Measurements from ENCODE around the gene TMEM19. TPM values are rescaled to one million over a fixed set of nuclear protein-coding genes. Genes with fewer than 3 reads are reported as not detected.

The TMEM19 gene
- total RNA-seq, 4 donors from 2014 or later: 10.6 to 35.9 (median 20.1) TPM

DNA sequence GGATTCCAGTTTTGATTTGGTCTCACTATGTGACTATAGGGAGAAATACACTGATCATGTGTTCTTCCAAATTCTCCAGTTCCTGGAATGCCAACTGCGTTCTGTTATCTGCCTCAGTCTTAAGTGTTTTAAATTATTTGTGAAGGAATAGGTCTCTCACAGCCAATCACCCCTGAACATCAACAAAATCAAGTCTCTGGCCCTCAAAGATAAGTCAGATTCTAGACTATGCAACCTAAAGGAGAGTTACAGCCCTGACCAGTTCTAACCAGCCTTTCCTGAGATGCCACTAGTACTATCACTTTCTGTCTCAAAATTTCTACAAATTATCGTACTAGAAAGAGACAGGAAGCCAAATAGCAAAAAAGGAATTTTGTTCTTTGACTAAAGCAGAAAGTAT, 44.5 kb upstream of the TMEM19 start:
- DNase-seq: no peak
- Histone ChIP-seq H3K9me3 (no peaks in the 10 kb centered on the region), H3K27ac (no peak overlapping the region), H3K27me3 (no peaks in the 10 kb centered on the region), H3K4me1 (no peaks in the 10 kb centered on the region), H3K36me3 (no peaks in the 10 kb centered on the region), H3K4me3 (no peak overlapping the region)
- TF ChIP-seq POLR2A (IDR thresholded peaks at IDR 0.05) (no peak), CTCF (IDR thresholded peaks at IDR 0.05) (no peak)
- intact Hi-C loops (cut with DNase I; ENCODE audit: low total_unique reads): no loop called here

DNA sequence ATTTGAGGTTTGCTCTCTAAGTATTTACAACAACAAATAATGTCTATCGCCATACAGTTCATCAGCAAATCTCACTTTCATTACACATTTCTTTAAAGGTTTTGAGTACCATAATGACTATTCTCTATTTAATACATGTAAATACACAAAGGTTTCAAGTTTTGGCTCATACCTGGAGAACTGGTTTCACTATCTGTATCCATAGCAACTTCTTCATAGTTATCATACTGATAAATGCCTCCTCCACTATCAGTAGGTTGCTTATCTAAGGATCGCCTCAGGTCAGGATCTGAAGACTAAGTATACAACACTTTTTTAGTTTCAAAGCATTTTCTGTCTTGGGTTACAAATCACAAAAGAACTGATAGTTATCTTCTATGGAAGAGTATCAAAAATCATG, 43.6 kb upstream of the TMEM19 start:
- Histone ChIP-seq H3K27me3 (no peaks in the 10 kb centered on the region), H3K4me3 (no peak overlapping the region), H3K27ac (no peak overlapping the region), H3K4me1 (no peaks in the 10 kb centered on the region), H3K36me3 (no peaks in the 10 kb centered on the region), H3K9me3 (no peaks in the 10 kb centered on the region)
- intact Hi-C loops (cut with DNase I; ENCODE audit: low total_unique reads): no loop called here
- no peak for DNase-seq
- TF ChIP-seq CTCF (IDR thresholded peaks at IDR 0.05) (no peak), POLR2A (IDR thresholded peaks at IDR 0.05) (no peak)

DNA sequence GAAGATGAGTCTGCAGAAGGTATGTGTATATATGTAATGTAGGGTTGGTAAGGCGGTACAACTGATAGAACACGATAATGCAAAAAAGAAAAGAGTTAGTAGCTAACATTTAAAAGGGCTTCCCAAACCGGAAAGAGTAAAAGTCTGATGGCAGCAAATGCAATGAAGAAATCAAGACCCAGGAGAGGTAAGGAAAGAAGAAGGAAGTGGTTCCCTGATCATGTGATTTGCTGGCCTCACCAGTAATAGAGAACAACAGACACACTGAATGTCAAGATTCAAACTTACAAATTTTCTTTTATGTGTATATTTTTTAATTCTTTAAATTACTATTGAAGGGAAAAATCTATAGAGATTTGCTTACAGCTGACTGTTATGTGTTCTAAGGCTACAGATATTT, 40.6 kb upstream of the TMEM19 start:
- DNase-seq: no peak
- H3K9me3 ChIP-seq: no peaks in the 10 kb centered on the region
- no peak for TF ChIP-seq CTCF (IDR thresholded peaks at IDR 0.05)
- no peak for TF ChIP-seq POLR2A (IDR thresholded peaks at IDR 0.05)
- H3K4me3 ChIP-seq: no peak overlapping the region
- intact Hi-C loops (cut with DNase I; ENCODE audit: low total_unique reads): no loop called here
- H3K36me3 ChIP-seq: no peaks in the 10 kb centered on the region
- no peaks in the 10 kb centered on the region for H3K27me3 ChIP-seq
- no peak overlapping the region for H3K27ac ChIP-seq
- peaks cover 0 to 3% of the 10 kb centered on the region in 2 donors for H3K4me1 ChIP-seq

- Histone ChIP-seq H3K36me3 (no peaks in the 10 kb centered on the region), H3K4me3 (no peak overlapping the region)
- intact Hi-C loops (cut with DNase I; ENCODE audit: low total_unique reads): no loop called here
Measured at GRCh38 chr12:71646512-71646911, 39.4 kb upstream of the TMEM19 start.

DNA sequence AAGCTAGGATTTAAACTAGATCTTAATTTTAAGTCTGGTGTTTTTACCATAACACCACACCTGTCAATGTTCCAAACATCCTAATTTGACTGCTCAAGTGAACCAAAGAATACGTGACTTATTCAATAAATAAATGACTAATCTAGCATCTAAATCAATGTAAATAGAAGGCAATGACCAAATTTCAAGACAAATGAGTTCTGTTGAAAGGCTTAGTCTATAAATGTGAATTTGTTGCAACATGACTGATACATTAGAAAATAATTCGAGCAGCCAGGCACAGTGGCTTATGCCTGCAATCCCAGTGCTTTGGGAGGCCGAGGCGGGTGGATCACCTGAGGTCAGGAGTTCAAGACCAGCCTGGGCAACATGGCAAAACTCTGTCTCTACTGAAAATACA, 37.3 kb upstream of the TMEM19 start:
- intact Hi-C loops (cut with DNase I; ENCODE audit: low total_unique reads): no loop called here
- H3K27ac ChIP-seq: no peak overlapping the region
- TF ChIP-seq POLR2A (IDR thresholded peaks at IDR 0.05) (no peak), CTCF (IDR thresholded peaks at IDR 0.05) (no peak)
- peaks cover 0 to 3% of the 10 kb centered on the region in 2 donors for H3K4me1 ChIP-seq
- H3K27me3 ChIP-seq: no peaks in the 10 kb centered on the region
- DNase-seq: no peak
- no peaks in the 10 kb centered on the region for H3K36me3 ChIP-seq
- H3K9me3 ChIP-seq: no peaks in the 10 kb centered on the region
- no peak overlapping the region for H3K4me3 ChIP-seq

More at GRCh38 chr12:71646512-71646911, 39.4 kb upstream of the TMEM19 start:
- TF ChIP-seq POLR2A (IDR thresholded peaks at IDR 0.05) (no peak), CTCF (IDR thresholded peaks at IDR 0.05) (no peak)
- Histone ChIP-seq H3K4me1 (peaks cover 0 to 3% of the 10 kb centered on the region in 2 donors), H3K27ac (no peak overlapping the region), H3K9me3 (no peaks in the 10 kb centered on the region), H3K27me3 (no peaks in the 10 kb centered on the region)
- no peak for DNase-seq
